Measurements from ENCODE around the gene RNASEH2C. TPM values are rescaled to one million over a fixed set of nuclear protein-coding genes. Genes with fewer than 3 reads are reported as not detected.
"Not testable (repeated sequence)": the region's sequence is repeated elsewhere in the genome, so short reads cannot be mapped to it uniquely, and the experiment has no call there.

The RNASEH2C gene
- total RNA-seq, 1 experiment from 2014 or later: 15.4 TPM

- DNase-seq (ENCODE audit: extremely low read depth, low read depth): no peak
These were observed 24.9 kb downstream of the RNASEH2C start for GRCh38 chr11:65695459-65696241.

GRCh38 chr11:65692367-65692766, 28.2 kb downstream of the RNASEH2C start:
- no peak for DNase-seq (ENCODE audit: extremely low read depth, low read depth)

DNA sequence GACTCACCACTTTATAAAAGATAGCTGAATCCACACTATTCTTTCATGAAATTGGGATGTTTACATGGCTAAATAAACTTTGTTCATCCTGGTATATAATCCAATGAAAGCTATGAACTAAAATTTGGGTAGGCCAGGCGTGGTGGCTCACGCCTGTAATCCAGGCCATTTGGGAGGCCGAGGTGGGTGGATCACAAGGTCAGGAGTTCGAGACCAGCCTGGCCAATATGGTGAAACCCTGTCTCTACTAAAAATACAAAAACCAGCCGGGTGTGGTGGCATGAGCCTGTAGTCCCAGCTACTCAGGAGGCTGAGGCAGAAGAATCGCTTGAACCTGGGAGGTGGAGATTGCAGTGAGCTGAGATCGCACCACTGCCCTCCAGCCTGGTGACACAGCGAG, 28.8 kb downstream of the RNASEH2C start:
- not testable (repeated sequence) for DNase-seq (ENCODE audit: extremely low read depth, low read depth)

DNA sequence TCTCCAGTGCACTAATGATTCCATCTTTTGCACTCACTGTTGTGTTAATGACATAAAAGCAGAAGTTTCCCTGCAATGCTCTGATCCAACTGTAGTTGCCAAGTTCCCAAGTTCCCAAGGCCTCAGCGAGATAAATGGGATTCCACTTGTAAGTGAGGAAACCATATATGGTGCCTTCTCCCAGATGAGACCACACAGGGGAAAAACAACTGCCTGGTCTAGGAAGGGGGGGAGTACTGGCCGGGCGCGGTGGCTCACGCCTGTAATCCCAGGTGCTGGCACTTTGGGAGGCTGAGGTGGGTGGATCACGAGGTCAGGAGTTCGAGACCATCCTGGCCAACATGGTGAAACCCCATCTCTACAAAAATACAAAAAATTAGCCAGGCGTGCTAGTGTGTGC, 34.6 kb downstream of the RNASEH2C start:
- DNase-seq (ENCODE audit: extremely low read depth, low read depth): no peak

- not testable (repeated sequence) for DNase-seq (ENCODE audit: extremely low read depth, low read depth)
These were observed 37.1 kb downstream of the RNASEH2C start for GRCh38 chr11:65683480-65683879.

DNA sequence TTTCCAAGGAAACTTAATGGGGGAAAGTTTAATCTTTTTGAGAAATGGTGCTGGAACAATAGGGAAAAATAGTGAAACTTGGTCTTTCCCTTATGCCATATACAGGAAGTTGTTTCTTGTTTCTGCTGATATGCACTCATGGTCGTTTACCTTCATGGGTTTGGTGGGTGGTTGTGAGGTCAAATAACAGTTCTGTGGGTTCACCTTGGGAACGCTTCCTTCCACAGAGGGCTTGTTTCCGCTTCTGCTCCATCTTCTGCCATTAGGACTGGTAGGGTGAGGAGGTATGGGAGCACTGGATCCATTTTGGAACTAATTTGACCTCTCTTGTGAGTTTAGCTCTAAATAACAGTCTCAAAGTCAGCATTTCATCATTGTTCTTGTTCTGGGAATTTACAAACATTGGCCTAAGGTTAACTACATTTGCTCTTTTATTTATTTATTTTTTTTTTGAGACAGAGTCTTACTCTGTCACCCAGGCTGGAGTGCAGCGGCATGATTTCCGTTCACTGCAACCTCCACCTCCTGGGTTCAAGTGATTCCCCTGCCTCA, 40.3 kb downstream of the RNASEH2C start:
- no peak for DNase-seq (ENCODE audit: extremely low read depth, low read depth)

DNA sequence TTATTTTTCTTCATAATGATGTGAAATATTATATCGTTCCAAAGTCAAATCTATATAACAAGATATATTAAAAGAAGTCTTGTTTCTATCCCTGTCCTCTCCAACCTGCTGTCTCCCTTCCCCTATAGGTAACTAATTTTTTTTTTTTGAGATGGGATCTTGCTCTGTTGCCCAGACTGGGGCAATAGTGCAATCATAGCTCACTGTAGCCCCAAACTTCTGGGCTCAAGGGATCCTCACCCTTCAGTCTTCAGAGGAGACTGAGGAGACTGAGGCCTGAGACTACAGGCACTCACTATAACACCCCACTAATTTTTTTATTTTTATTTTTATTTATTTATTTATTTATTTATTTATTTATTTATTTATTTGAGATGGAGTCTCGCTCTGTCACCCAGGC, 47.6 kb downstream of the RNASEH2C start:
- DNase-seq (ENCODE audit: extremely low read depth, low read depth): no peak

DNA sequence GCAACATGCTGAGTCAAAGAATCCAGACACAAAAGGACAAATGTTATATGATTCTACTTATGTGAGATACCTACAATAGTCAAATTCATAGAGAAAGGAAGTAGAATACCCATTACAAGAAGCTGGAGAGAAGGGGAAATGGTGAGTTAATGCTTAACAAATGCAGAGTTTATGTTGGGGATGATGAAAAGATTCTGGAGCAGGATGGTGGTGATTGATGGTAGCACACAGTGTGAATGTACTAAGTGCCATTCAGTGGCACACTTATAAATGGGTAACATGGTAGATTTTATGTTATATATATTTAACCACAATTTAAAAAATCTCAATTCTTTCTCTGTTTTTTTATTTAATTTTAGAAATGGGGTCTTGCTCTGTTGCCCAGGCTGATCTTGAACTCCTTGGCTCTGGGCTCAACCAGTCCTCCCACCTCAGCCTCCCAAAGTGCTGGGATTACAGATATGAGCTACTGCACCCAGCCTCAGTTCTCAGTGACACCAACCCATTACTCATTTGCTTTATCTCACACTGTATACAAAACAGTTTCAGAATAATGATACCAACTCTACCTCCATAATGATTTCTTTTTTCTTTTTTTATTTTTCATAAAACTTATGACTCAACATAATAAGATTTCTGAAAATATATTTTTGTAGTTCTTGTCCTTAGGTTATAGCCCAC, 48.3 kb downstream of the RNASEH2C start:
- DNase-seq (ENCODE audit: extremely low read depth, low read depth): no peak

Small RNAs within 50 kb of the gene (small RNA-seq; reads per million reads assigned to genes)
- gene RN7SL309P: 0 reads per million in 2 experiments

Other genes with a start within 250 kb of the RNASEH2C start
- gene MALAT1, start 221.8 kb downstream of the RNASEH2C start, total RNA-seq (2014; rRNA removed; shearing (Covaris generic)): 1,855 and 2,221 TPM in 2 replicates
- 45.0 and 47.3 TPM in 2 replicates for gene SCYL1, start 195.7 kb downstream of the RNASEH2C start, total RNA-seq (2014; rRNA removed; shearing (Covaris generic))
- gene LTBP3, start 162.4 kb downstream of the RNASEH2C start, total RNA-seq (2014; rRNA removed; shearing (Covaris generic)): 13.9 and 23.9 TPM in 2 replicates
- 14.9 and 20.6 TPM in 2 replicates for gene ZNRD2, start 150.3 kb downstream of the RNASEH2C start, total RNA-seq (2014; rRNA removed; shearing (Covaris generic))
- gene FAM89B, start 148.3 kb downstream of the RNASEH2C start, total RNA-seq (2014; rRNA removed; shearing (Covaris generic)): 6.6 and 11.5 TPM in 2 replicates
- 12.8 and 15.3 TPM in 2 replicates for gene EHBP1L1, start 144.7 kb downstream of the RNASEH2C start, total RNA-seq (2014; rRNA removed; shearing (Covaris generic))
- gene KCNK7, start 125.0 kb downstream of the RNASEH2C start, total RNA-seq (2014; rRNA removed; shearing (Covaris generic)): not detected in 2 replicates
- 15.9 and 19.2 TPM in 2 replicates for gene MAP3K11, start 106.6 kb downstream of the RNASEH2C start, total RNA-seq (2014; rRNA removed; shearing (Covaris generic))
- 12.3 and 13.8 TPM in 2 replicates for gene PCNX3, start 105.0 kb downstream of the RNASEH2C start, total RNA-seq (2014; rRNA removed; shearing (Covaris generic))
- gene SIPA1, start 82.7 kb downstream of the RNASEH2C start, total RNA-seq (2014; rRNA removed; shearing (Covaris generic)): 6.0 and 9.5 TPM in 2 replicates
- 31.5 and 34.7 TPM in 2 replicates for gene RELA, start 57.9 kb downstream of the RNASEH2C start, total RNA-seq (2014; rRNA removed; shearing (Covaris generic))
- 32.7 and 35.9 TPM in 2 replicates for gene KAT5, start 8.5 kb downstream of the RNASEH2C start, total RNA-seq (2014; rRNA removed; shearing (Covaris generic))
- gene AP5B1, start 60.2 kb upstream of the RNASEH2C start, total RNA-seq (2014; rRNA removed; shearing (Covaris generic)): 7.6 and 8.3 TPM in 2 replicates
- gene OVOL1, start 66.3 kb upstream of the RNASEH2C start, total RNA-seq (2014; rRNA removed; shearing (Covaris generic)): not detected in 2 replicates
- 0.05 TPM in 1 of 2 replicates, not detected in the other for gene SNX32, start 113.2 kb upstream of the RNASEH2C start, total RNA-seq (2014; rRNA removed; shearing (Covaris generic))
- gene CFL1, start 137.4 kb upstream of the RNASEH2C start, total RNA-seq (2014; rRNA removed; shearing (Covaris generic)): 362 and 364 TPM in 2 replicates
- gene MUS81, start 139.6 kb upstream of the RNASEH2C start, total RNA-seq (2014; rRNA removed; shearing (Covaris generic)): 36.8 and 39.1 TPM in 2 replicates
- 1.0 and 2.8 TPM in 2 replicates for gene EFEMP2, start 152.0 kb upstream of the RNASEH2C start, total RNA-seq (2014; rRNA removed; shearing (Covaris generic))
- not detected in 2 replicates for gene CTSW, start 159.0 kb upstream of the RNASEH2C start, total RNA-seq (2014; rRNA removed; shearing (Covaris generic))
- gene FIBP, start 167.7 kb upstream of the RNASEH2C start, total RNA-seq (2014; rRNA removed; shearing (Covaris generic)): 89.6 and 109 TPM in 2 replicates
- gene CCDC85B, start 169.9 kb upstream of the RNASEH2C start, total RNA-seq (2014; rRNA removed; shearing (Covaris generic)): 27.3 and 27.5 TPM in 2 replicates
- 56.1 and 58.4 TPM in 2 replicates for gene FOSL1, start 179.6 kb upstream of the RNASEH2C start, total RNA-seq (2014; rRNA removed; shearing (Covaris generic))
- gene C11orf68, start 198.3 kb upstream of the RNASEH2C start, total RNA-seq (2014; rRNA removed; shearing (Covaris generic)): 7.4 and 9.6 TPM in 2 replicates
- gene DRAP1, start 198.6 kb upstream of the RNASEH2C start, total RNA-seq (2014; rRNA removed; shearing (Covaris generic)): 57.2 and 62.4 TPM in 2 replicates
- not detected in 2 replicates for gene TSGA10IP, start 224.7 kb upstream of the RNASEH2C start, total RNA-seq (2014; rRNA removed; shearing (Covaris generic))
- 24.7 and 28.4 TPM in 2 replicates for gene SART1, start 240.9 kb upstream of the RNASEH2C start, total RNA-seq (2014; rRNA removed; shearing (Covaris generic))